ENCODE results near the gene THBS3. TPM values are rescaled to one million over a fixed set of nuclear protein-coding genes. Genes with fewer than 3 reads are reported as not detected.

The THBS3 gene
- total and polyA plus RNA-seq, 9 of the 15 experiments (the other 6 are each of a cell fraction or from before 2014, with no cell fraction given): 0.59 to 8.3 (median 3.2) TPM

DNA sequence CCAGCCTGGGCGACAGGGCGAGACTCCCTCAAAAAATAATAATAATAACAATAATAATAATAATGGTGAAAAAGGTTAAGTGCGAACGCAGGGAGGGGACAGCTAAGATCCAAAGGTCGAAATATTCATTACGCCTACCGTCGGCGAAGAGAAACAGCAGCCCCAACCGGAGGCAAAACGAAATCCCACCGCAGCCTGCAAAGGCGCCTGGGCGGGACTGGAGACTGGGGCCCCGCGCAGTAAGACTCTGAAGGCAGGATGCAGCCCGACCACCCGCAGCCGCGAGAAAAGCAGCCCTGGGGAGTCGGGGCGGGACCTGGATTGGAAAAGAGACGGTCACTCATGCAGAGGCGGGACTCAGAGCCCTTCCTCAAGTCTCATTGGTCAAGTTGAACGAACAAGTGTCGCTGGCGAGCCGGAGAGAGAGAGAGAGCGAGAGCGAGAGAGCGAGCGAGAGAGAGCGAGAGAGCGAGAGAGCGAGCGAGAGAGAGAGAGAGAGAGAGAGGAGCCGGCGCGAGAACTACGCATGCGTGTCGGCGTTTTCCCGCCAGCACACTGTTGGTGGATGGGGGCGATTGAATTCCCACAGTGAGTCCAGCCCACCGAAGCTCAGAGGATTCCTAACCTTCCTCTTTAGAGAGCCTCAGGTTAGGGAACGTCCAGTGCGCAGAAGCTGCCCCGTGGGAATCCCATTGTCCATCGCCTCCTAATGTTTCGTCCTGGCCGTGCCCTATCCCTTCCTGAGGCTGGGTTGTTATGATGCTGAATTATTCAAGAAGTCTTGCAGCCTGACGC lies 36.9 kb upstream of the THBS3 start (continued):
- TF ChIP-seq SAFB2 (IDR thresholded peaks at IDR 0.05; ENCODE audit: borderline replicate concordance, low read depth, low read length, severe bottlenecking) (no peak), ZNF707 (CRISPR knock-in tag; conservative IDR thresholded peaks at IDR 0.05) (peak; percentile 57; the same call in 1 of the 2 replicates), ZNF274 (IDR thresholded peaks at IDR 0.05; ENCODE audit: borderline replicate concordance, low read depth, low read length) (no peak), MED1 (CRISPR knock-in tag; IDR thresholded peaks at IDR 0.05; ENCODE audit: borderline replicate concordance) (no peak), KLF1 (tag; IDR thresholded peaks at IDR 0.05) (0 out of 2 replicates have a peak, but pooled peaks have one; percentile 64), SUPT5H (IDR thresholded peaks at IDR 0.05) (peak; percentile 87), ZC3H8 (IDR thresholded peaks at IDR 0.05) (peak; percentile 92; the same call in 1 of the 2 replicates), TBP (optimal IDR thresholded peaks at IDR 0.05; ENCODE audit: low read depth, low read length) (peak; percentile 88), ZNF253 (CRISPR knock-in tag; conservative IDR thresholded peaks at IDR 0.05) (no peak), ZNF239 (CRISPR knock-in tag; IDR thresholded peaks at IDR 0.05) (peak; percentile 63; the same call in 1 of the 2 replicates)
- TF ChIP-seq, protein P1, sequence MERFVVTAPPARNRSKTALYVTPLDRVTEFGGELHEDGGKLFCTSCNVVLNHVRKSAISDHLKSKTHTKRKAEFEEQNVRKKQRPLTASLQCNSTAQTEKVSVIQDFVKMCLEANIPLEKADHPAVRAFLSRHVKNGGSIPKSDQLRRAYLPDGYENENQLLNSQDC (CRISPR knock-in tag; IDR thresholded peaks at IDR 0.05): peak; percentile 94
- TF ChIP-seq, protein P2, sequence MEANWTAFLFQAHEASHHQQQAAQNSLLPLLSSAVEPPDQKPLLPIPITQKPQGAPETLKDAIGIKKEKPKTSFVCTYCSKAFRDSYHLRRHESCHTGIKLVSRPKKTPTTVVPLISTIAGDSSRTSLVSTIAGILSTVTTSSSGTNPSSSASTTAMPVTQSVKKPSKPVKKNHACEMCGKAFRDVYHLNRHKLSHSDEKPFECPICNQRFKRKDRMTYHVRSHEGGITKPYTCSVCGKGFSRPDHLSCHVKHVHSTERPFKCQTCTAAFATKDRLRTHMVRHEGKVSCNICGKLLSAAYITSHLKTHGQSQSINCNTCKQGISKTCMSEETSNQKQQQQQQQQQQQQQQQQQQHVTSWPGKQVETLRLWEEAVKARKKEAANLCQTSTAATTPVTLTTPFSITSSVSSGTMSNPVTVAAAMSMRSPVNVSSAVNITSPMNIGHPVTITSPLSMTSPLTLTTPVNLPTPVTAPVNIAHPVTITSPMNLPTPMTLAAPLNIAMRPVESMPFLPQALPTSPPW (CRISPR knock-in tag; IDR thresholded peaks at IDR 0.05): peak; percentile 80
- TF ChIP-seq, protein P3, sequence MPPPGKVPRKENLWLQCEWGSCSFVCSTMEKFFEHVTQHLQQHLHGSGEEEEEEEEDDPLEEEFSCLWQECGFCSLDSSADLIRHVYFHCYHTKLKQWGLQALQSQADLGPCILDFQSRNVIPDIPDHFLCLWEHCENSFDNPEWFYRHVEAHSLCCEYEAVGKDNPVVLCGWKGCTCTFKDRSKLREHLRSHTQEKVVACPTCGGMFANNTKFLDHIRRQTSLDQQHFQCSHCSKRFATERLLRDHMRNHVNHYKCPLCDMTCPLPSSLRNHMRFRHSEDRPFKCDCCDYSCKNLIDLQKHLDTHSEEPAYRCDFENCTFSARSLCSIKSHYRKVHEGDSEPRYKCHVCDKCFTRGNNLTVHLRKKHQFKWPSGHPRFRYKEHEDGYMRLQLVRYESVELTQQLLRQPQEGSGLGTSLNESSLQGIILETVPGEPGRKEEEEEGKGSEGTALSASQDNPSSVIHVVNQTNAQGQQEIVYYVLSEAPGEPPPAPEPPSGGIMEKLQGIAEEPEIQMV (tag; conservative IDR thresholded peaks at IDR 0.05; ENCODE audit: low read depth): 0 out of 2 replicates have a peak, but pooled peaks have one; percentile 17
- TF ChIP-seq, protein P4, sequence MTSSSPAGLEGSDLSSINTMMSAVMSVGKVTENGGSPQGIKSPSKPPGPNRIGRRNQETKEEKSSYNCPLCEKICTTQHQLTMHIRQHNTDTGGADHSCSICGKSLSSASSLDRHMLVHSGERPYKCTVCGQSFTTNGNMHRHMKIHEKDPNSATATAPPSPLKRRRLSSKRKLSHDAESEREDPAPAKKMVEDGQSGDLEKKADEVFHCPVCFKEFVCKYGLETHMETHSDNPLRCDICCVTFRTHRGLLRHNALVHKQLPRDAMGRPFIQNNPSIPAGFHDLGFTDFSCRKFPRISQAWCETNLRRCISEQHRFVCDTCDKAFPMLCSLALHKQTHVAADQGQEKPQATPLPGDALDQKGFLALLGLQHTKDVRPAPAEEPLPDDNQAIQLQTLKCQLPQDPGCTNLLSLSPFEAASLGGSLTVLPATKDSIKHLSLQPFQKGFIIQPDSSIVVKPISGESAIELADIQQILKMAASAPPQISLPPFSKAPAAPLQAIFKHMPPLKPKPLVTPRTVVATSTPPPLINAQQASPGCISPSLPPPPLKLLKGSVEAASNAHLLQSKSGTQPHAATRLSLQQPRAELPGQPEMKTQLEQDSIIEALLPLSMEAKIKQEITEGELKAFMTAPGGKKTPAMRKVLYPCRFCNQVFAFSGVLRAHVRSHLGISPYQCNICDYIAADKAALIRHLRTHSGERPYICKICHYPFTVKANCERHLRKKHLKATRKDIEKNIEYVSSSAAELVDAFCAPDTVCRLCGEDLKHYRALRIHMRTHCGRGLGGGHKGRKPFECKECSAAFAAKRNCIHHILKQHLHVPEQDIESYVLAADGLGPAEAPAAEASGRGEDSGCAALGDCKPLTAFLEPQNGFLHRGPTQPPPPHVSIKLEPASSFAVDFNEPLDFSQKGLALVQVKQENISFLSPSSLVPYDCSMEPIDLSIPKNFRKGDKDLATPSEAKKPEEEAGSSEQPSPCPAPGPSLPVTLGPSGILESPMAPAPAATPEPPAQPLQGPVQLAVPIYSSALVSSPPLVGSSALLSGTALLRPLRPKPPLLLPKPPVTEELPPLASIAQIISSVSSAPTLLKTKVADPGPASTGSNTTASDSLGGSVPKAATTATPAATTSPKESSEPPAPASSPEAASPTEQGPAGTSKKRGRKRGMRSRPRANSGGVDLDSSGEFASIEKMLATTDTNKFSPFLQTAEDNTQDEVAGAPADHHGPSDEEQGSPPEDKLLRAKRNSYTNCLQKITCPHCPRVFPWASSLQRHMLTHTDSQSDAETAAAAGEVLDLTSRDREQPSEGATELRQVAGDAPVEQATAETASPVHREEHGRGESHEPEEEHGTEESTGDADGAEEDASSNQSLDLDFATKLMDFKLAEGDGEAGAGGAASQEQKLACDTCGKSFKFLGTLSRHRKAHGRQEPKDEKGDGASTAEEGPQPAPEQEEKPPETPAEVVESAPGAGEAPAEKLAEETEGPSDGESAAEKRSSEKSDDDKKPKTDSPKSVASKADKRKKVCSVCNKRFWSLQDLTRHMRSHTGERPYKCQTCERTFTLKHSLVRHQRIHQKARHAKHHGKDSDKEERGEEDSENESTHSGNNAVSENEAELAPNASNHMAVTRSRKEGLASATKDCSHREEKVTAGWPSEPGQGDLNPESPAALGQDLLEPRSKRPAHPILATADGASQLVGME (CRISPR knock-in tag; IDR thresholded peaks at IDR 0.05): peak; percentile 97
